H1 (cell line): ENCODE results near the gene LTBR. TPM values are rescaled to one million over a fixed set of nuclear protein-coding genes. Genes with fewer than 3 reads are reported as not detected.

ENCODE experiments used
- CBX8 ChIP-seq: fragments of 300-800, 300-1000 bp; sonication (generic); IDR thresholded peaks from 2 replicates; pipeline ENCODE4 v1.7.1; 2016; ENCODE audit warnings: low read depth, low read length, borderline replicate concordance
- CHD2 ChIP-seq: IDR thresholded peaks from 2 replicates; pipeline ENCODE4 v1.6.1; 2012; ENCODE audit warnings: low read length, improper control_type of control experiment
- CTBP2 ChIP-seq: IDR thresholded peaks from 2 replicates; pipeline ENCODE4 v1.7.0; 2011; ENCODE audit warnings: borderline replicate concordance, mild to moderate bottlenecking, moderate library complexity, mixed read lengths, low read length; ENCODE audit not compliant: insufficient read depth, insufficient read length
- HDAC2 ChIP-seq, 2 experiments: fragments of 300-600 bp in 1 of 2; sonication (generic) in 1 of 2; IDR thresholded peaks; 2 replicates each; pipeline ENCODE4 v1.6.1; 2011 to 2012; ENCODE audit warnings: low read depth in 2 of 2, low read length in 2 of 2, mild to moderate bottlenecking in 2 of 2, moderate library complexity in 2 of 2, borderline replicate concordance in 1 of 2, inconsistent platforms in 1 of 2
- JUND ChIP-seq: IDR thresholded peaks from 2 replicates; pipeline ENCODE4 v1.6.1; 2011; ENCODE audit warnings: mild to moderate bottlenecking, improper control_type of control experiment, low read length
- KDM5A ChIP-seq: fragments of 200-600 bp; IDR thresholded peaks from 2 replicates; pipeline ENCODE4 v1.7.1; 2012; ENCODE audit warnings: mild to moderate bottlenecking, low read length, inconsistent platforms, mixed read lengths
- MAFK ChIP-seq: IDR thresholded peaks from 2 replicates; pipeline ENCODE4 v1.6.1; 2012; ENCODE audit warnings: low read depth, mild to moderate bottlenecking, improper control_type of control experiment, low read length
- NANOG ChIP-seq: IDR thresholded peaks from 2 replicates; pipeline ENCODE4 v1.6.1; 2011; ENCODE audit warnings: low read length, low read depth, mild to moderate bottlenecking, inconsistent platforms; ENCODE audit not compliant: insufficient read depth, poor library complexity, severe bottlenecking
- POLR2A ChIP-seq, 2 experiments: IDR thresholded peaks; 1 replicate in 1 of 2; 2 replicates in 1 of 2; pipeline ENCODE4 v1.6.1; 2011; ENCODE audit warnings: low read depth in 2 of 2, low read length in 2 of 2, mild to moderate bottlenecking in 2 of 2; ENCODE audit errors: control extremely low read depth in 1 of 2
- RAD21 ChIP-seq, 2 experiments: IDR thresholded peaks in 1 of 2; conservative IDR thresholded peaks in 1 of 2; 2 replicates each; pipeline ENCODE4 v1.6.1; 2011; ENCODE audit warnings: low read depth in 2 of 2, low read length in 2 of 2, improper control_type of control experiment in 1 of 2, inconsistent platforms in 1 of 2, mild to moderate bottlenecking in 1 of 2, moderate library complexity in 1 of 2
- SIN3A ChIP-seq, 2 experiments: IDR thresholded peaks in 1 of 2; conservative IDR thresholded peaks in 1 of 2; 2 replicates each; pipeline ENCODE4 v1.6.1; 2011 to 2012; ENCODE audit warnings: low read length in 2 of 2, improper control_type of control experiment in 1 of 2, low read depth in 1 of 2, mild to moderate bottlenecking in 1 of 2
- SIX5 ChIP-seq: IDR thresholded peaks from 2 replicates; pipeline ENCODE4 v1.6.1; 2011; ENCODE audit warnings: mild to moderate bottlenecking, low read depth, low read length
- SP2 ChIP-seq: IDR thresholded peaks from 2 replicates; pipeline ENCODE4 v1.6.1; 2012; ENCODE audit warnings: mild to moderate bottlenecking, low read length, inconsistent platforms
- TAF1 ChIP-seq: IDR thresholded peaks from 2 replicates; pipeline ENCODE4 v1.6.1; 2011; ENCODE audit warnings: mild to moderate bottlenecking, low read depth, low read length
- TAF7 ChIP-seq: optimal IDR thresholded peaks from 2 replicates; pipeline ENCODE3; 2011; ENCODE audit warnings: low read depth, mild to moderate bottlenecking, inconsistent platforms, low read length, moderate library complexity, borderline replicate concordance
- TCF12 ChIP-seq: IDR thresholded peaks from 2 replicates; pipeline ENCODE4 v1.6.1; 2011; ENCODE audit warnings: low read depth, mild to moderate bottlenecking, low read length
- polyA plus RNA-seq, 7 experiments: library from polyadenylated mRNA; depleted of rRNA in 3 of 7; stranded (reverse) in 5 of 7; unstranded in 2 of 7; fragments of >200 nt in 5 of 7; fragments of 200-250 nt in 2 of 7; gene quantifications; 1 replicate in 5 of 7; 2 replicates in 1 of 7; 4 replicates in 1 of 7; pipeline versions ENCODE4 v1.2.1 to v1.2.3, GENCODE V29; 2011 to 2013; ENCODE audit warnings: missing spikeins in 2 of 7, mixed read lengths in 2 of 7
- total RNA-seq: library from RNA; stranded (reverse); fragmentation: NEBNext Ultra II Directional; extraction: Animal tissue kit (Norgen Biotek cat#: 25700); gene quantifications from 2 replicates; pipeline ENCODE4 v1.2.1, GENCODE V29; 2021
- TF ChIP-seq, protein P1 (sequence below): IDR thresholded peaks from 2 replicates; pipeline ENCODE4 v1.6.1; 2012; ENCODE audit warnings: inconsistent platforms
- TF ChIP-seq, protein P2 (sequence below), 3 experiments: IDR thresholded peaks; 1 replicate in 2 of 3; 2 replicates in 1 of 3; pipeline versions ENCODE4 v1.5.1 to v1.6.1; 2011; ENCODE audit warnings: low read length in 3 of 3, mild to moderate bottlenecking in 3 of 3, inconsistent platforms in 2 of 3, low read depth in 1 of 3, moderate library complexity in 1 of 3; ENCODE audit not compliant: insufficient read depth in 1 of 3; ENCODE audit errors: control extremely low read depth in 1 of 3
- TF ChIP-seq, protein P3 (sequence below): IDR thresholded peaks from 2 replicates; pipeline ENCODE4 v1.6.1; 2012; ENCODE audit warnings: inconsistent platforms

LTBR gene
- total and polyA plus RNA-seq, 2 of the 8 experiments (the other 6 are each of a cell fraction or from before 2014, with no cell fraction given) = 5.1 to 6.3 TPM

DNA sequence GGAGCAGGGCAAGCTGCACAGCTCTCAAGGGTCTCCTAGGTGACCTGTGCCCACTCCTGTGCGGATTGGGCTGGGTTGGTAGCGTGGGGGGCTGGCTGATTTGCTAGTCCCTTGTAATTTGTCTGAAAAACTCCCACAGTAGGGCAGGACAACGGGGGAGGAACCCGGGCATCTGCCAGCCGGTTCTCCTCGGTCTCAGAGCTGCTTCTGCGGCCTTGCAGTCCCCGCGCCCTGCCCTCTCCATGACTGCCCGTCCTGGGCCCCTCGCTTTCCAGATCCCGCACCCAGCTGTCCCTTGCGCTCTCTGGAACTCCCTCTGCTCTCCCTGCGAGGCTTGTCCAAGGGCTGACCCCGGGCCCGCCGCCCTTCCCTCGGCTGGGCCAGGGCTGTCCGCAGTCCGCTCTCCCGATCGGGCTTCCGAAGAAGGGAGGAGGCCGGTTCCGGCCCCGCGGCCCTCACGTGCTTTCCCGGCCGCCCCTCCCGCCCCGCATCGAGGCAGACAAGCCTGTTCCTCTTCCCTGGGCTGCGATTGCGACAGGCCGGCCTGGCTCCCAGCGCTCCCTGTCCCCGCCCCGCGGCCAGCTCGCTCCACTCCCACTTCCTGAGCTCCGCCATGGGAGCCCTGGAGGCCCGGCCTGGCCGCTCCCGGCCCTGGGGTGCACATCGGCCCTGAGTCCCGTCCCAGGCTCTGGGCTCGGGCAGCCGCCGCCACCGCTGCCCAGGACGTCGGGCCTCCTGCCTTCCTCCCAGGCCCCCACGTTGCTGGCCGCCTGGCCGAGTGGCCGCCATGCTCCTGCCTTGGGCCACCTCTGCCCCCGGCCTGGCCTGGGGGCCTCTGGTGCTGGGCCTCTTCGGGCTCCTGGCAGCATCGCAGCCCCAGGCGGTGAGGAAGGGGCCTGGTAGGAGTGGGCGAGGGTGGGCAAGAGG is at the start of gene LTBR (continued):
- no peak for TF ChIP-seq NANOG
- no peak for TF ChIP-seq SIN3A (conservative IDR thresholded peaks at IDR 0.05 in 1 of 2, IDR thresholded peaks at IDR 0.05 in 1 of 2; ENCODE audit: low read depth in 1 of 2, low read length in 2 of 2)
- TF ChIP-seq TAF1 = 0 out of 2 replicates have a peak, but pooled peaks have one; percentile 7
- TF ChIP-seq KDM5A = no peak
- no peak; a peak in 1 of 3 replicates for TF ChIP-seq POLR2A (IDR thresholded peaks at IDR 0.05; ENCODE audit: control extremely low read depth in 1 of 2, low read depth in 2 of 2, low read length in 2 of 2)
- TF ChIP-seq, protein P1, sequence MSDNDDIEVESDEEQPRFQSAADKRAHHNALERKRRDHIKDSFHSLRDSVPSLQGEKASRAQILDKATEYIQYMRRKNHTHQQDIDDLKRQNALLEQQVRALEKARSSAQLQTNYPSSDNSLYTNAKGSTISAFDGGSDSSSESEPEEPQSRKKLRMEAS = peak; percentile 95
- TF ChIP-seq RAD21 (IDR thresholded peaks at IDR 0.05 in 1 of 2, conservative IDR thresholded peaks at IDR 0.05 in 1 of 2; ENCODE audit: low read depth in 2 of 2, low read length in 2 of 2) = peak in 1 of 2 experiments; percentile 11; a peak in 1 of 4 replicates
- no peak for TF ChIP-seq HDAC2 (IDR thresholded peaks at IDR 0.05; ENCODE audit: borderline replicate concordance in 1 of 2, low read depth in 2 of 2, low read length in 2 of 2)
- TF ChIP-seq CHD2 = no peak
- no peak for TF ChIP-seq TCF12
- TF ChIP-seq SIX5 = no peak
- TF ChIP-seq, protein P2, sequence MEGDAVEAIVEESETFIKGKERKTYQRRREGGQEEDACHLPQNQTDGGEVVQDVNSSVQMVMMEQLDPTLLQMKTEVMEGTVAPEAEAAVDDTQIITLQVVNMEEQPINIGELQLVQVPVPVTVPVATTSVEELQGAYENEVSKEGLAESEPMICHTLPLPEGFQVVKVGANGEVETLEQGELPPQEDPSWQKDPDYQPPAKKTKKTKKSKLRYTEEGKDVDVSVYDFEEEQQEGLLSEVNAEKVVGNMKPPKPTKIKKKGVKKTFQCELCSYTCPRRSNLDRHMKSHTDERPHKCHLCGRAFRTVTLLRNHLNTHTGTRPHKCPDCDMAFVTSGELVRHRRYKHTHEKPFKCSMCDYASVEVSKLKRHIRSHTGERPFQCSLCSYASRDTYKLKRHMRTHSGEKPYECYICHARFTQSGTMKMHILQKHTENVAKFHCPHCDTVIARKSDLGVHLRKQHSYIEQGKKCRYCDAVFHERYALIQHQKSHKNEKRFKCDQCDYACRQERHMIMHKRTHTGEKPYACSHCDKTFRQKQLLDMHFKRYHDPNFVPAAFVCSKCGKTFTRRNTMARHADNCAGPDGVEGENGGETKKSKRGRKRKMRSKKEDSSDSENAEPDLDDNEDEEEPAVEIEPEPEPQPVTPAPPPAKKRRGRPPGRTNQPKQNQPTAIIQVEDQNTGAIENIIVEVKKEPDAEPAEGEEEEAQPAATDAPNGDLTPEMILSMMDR (IDR thresholded peaks at IDR 0.05; ENCODE audit: control extremely low read depth in 1 of 3, insufficient read depth in 1 of 3, low read depth in 1 of 3, low read length in 3 of 3) = 0 out of 4 replicates have a peak, but pooled peaks of 1 of the 3 experiments have one; percentile 3
- TF ChIP-seq, protein P3, sequence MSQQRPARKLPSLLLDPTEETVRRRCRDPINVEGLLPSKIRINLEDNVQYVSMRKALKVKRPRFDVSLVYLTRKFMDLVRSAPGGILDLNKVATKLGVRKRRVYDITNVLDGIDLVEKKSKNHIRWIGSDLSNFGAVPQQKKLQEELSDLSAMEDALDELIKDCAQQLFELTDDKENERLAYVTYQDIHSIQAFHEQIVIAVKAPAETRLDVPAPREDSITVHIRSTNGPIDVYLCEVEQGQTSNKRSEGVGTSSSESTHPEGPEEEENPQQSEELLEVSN = peak; percentile 91
- no peak for TF ChIP-seq TAF7
- no peak for TF ChIP-seq JUND
- TF ChIP-seq CTBP2 = no peak
- no peak for TF ChIP-seq SP2
- TF ChIP-seq CBX8 = no peak
- TF ChIP-seq MAFK = no peak
